PFSK-1 (cell line): Measurements from ENCODE around the gene GRB2.

Experiments
- FOXP2 ChIP-seq: optimal IDR thresholded peaks from 2 replicates; pipeline ENCODE3; 2011; ENCODE audit warnings: borderline replicate concordance, control low read depth, inconsistent platforms; ENCODE audit not compliant: insufficient read depth; ENCODE audit errors: extremely low read length, extremely low read depth
- POLR2AphosphoS5 ChIP-seq: IDR thresholded peaks from 2 replicates; pipeline ENCODE4 v1.6.1; 2012; ENCODE audit warnings: low read depth, mild to moderate bottlenecking, control low read depth, low read length, moderate library complexity
- REST ChIP-seq, 2 experiments: IDR thresholded peaks; 2 replicates each; pipeline versions ENCODE4 v1.6.1 to v1.8.0; 2011 to 2012; ENCODE audit warnings: low read depth in 2 of 2, low read length in 2 of 2, control low read depth in 1 of 2, inconsistent platforms in 1 of 2, mild to moderate bottlenecking in 1 of 2, moderate library complexity in 1 of 2; ENCODE audit not compliant: insufficient read depth in 1 of 2
- SIN3A ChIP-seq: IDR thresholded peaks from 2 replicates; pipeline ENCODE4 v1.6.1; 2012; ENCODE audit warnings: mild to moderate bottlenecking, low read length, moderate library complexity, borderline replicate concordance; ENCODE audit not compliant: insufficient read depth
- TAF1 ChIP-seq: IDR thresholded peaks from 2 replicates; pipeline ENCODE4 v1.6.1; 2012; ENCODE audit warnings: low read length, control low read depth, borderline replicate concordance; ENCODE audit not compliant: insufficient read depth

GRB2 gene

GRCh38 chr17:75383842-75384195, 21.7 kb downstream of the GRB2 start:
- TF ChIP-seq FOXP2: no peak
- TF ChIP-seq TAF1: no peak
- no peak for TF ChIP-seq POLR2AphosphoS5
- no peak for TF ChIP-seq SIN3A
- TF ChIP-seq REST (IDR thresholded peaks at IDR 0.05; ENCODE audit: insufficient read depth in 1 of 2, low read depth in 2 of 2, low read length in 2 of 2): no peak

- TF ChIP-seq FOXP2: no peak
- no peak for TF ChIP-seq POLR2AphosphoS5
- TF ChIP-seq TAF1: no peak
- no peak for TF ChIP-seq SIN3A
- TF ChIP-seq REST (IDR thresholded peaks at IDR 0.05; ENCODE audit: insufficient read depth in 1 of 2, low read depth in 2 of 2, low read length in 2 of 2): no peak
These were observed 24.7 kb downstream of the GRB2 start for GRCh38 chr17:75380750-75381149.

GRCh38 chr17:75380315-75380714, 25.2 kb downstream of the GRB2 start:
- TF ChIP-seq POLR2AphosphoS5 (no peak), FOXP2 (no peak), TAF1 (no peak), SIN3A (no peak), REST (IDR thresholded peaks at IDR 0.05; ENCODE audit: insufficient read depth in 1 of 2, low read depth in 2 of 2, low read length in 2 of 2) (no peak)

GRCh38 chr17:75373280-75373679, 32.2 kb downstream of the GRB2 start:
- TF ChIP-seq REST (IDR thresholded peaks at IDR 0.05; ENCODE audit: insufficient read depth in 1 of 2, low read depth in 2 of 2, low read length in 2 of 2) (no peak), POLR2AphosphoS5 (no peak), SIN3A (no peak), TAF1 (no peak), FOXP2 (no peak)

GRCh38 chr17:75371981-75372380, 33.5 kb downstream of the GRB2 start:
- no peak for TF ChIP-seq SIN3A
- TF ChIP-seq TAF1: no peak
- TF ChIP-seq REST (IDR thresholded peaks at IDR 0.05; ENCODE audit: insufficient read depth in 1 of 2, low read depth in 2 of 2, low read length in 2 of 2): no peak
